HG03575 (cell line): ENCODE measurements around the gene ODAD4.

Source experiments
- ATAC-seq: cut with Tn5 transposase; IDR thresholded peaks from one replicate; pipeline ENCODE4 v1.9.1; 2021; ENCODE audit not compliant: unreplicated experiment, insufficient number of reproducible peaks, low FRiP score; ENCODE audit errors: extremely low read depth

Gene ODAD4

DNA sequence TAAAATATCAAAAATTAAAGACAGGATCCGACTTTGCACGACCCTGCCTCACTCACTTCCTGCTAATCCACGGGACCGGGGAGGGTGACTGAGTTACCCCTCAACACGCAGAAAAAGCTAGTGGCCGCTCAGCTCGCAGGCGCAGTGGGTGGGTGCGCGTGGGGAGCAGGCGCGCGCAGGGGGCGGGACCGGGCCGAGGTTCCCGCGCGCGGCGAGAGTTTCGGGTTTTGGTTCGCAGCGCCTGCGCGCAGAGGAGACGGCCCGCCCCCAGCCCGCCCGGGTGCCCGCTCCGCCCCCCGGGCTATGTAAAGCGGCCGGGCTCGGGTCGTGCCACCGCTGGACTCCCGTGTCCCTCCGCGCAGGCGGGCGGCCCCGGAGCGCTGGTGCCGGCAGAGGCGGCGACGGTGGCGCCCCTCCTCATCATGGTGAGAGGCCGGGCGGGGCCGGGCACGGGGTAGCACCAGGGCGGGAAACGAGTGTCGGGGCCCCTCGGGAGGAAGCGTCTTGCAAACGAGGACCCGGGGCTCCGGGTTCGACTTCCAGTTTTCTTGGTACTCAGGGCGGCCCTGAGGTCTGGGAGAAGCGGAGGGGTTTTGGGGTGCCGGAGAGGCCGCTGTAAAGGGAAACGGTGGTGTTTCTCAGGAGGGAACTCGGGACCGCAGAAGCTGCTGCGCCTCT lies 36.2 kb downstream of the ODAD4 start, which contains the start of gene CNP:
TSS of gene CNP (plus strand) at position 333 of the 678 bp plus-strand sequence. CDS start at position 423, 90 bp downstream.
- no peak for ATAC-seq

- ATAC-seq: no peak
Observed at GRCh38 chr17:41967141-41967920, 36.9 kb downstream of the ODAD4 start.

GRCh38 chr17:41967921-41968578 lies 37.6 kb downstream of the ODAD4 start:
- no peak for ATAC-seq

GRCh38 chr17:41968676-41969075 lies 38.3 kb downstream of the ODAD4 start:
- no peak for ATAC-seq

GRCh38 chr17:41970901-41971331 lies 40.5 kb downstream of the ODAD4 start:
- ATAC-seq: no peak

DNA sequence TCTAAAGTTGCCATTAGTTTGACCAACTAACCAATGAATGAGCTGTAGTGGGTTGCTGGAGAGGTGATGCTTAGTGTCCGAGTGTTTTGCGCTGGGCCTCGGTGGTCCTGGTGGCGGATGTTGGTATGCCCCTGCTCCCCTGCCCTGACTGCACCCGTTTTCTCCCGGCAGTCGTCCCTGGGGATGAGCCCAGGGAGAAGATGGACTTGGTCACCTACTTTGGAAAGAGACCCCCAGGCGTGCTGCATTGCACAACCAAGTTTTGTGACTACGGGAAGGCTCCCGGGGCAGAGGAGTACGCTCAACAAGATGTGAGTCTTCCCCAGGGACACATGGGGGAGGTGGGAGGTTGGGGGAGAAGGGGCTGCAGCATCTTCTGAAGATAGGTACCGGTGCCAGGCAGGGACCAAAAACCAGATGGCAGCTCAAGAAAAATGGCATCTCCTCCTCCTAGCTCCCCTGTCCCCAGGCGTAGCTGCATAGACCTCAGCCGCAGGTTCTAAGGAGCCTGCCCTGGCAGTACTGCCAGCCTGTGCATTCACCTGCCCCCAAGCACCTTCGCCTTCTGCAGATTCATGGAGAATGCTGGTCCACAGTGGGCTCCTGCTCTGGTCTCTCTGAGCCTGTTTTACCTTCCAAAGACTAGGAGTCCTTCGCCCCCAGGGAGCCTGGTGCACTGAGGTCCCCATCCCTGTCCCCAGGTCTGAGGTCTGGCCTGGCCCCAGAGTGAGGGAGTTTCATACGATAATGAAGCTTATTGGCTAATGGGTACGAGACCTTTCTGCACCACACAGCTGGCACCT lies 41.5 kb downstream of the ODAD4 start:
- ATAC-seq: no peak

DNA sequence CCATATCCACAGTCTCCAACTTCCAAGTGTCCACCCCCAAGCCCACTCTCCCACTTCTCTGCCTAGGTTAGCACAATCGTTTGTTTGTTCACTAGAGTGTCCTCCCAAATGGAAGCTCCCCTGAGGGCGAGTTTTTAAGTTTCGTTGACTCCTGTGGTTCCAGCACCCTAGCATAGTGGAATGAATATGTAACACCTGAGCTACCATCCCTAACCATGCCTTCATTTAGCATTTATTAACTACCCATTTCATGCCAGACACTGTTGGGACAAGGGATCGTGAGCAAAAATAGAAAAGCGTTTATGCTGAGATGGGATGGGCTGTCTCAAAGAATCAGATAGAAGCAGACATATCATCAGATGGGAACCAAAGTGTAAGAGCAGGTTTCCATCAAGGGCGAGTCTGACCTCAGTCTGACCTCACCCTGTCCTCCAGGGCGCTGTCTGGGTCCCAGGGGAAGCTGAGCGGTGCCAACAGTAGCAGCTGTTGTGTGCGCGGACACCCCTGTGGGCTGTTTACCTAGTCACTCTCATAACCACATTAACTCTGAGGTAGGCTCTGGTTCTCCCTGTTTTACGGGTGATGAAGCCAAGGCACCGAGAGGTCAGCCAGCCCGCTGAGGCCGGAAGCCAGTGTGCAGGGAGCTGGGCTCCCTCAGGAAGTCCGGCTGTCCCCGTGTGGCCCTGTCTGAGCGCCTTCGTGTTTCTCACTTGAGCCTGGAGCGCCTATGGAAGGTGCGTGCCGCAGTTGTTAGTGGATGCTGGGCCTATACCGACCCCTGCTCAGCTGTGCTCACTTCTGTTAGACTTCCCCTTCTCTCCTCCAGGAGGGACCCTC lies 42.4 kb downstream of the ODAD4 start:
- ATAC-seq: no peak

DNA sequence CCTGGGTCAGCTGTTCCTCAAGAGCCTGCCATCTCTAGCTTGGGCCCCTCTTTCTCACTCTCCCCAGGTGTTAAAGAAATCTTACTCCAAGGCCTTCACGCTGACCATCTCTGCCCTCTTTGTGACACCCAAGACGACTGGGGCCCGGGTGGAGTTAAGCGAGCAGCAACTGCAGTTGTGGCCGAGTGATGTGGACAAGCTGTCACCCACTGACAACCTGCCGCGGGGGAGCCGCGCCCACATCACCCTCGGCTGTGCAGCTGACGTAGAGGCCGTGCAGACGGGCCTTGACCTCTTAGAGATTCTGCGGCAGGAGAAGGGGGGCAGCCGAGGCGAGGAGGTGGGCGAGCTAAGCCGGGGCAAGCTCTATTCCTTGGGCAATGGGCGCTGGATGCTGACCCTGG lies 43.0 kb downstream of the ODAD4 start:
- no peak for ATAC-seq

- no peak for ATAC-seq
Observed at GRCh38 chr17:41974031-41974430, 43.6 kb downstream of the ODAD4 start.

DNA sequence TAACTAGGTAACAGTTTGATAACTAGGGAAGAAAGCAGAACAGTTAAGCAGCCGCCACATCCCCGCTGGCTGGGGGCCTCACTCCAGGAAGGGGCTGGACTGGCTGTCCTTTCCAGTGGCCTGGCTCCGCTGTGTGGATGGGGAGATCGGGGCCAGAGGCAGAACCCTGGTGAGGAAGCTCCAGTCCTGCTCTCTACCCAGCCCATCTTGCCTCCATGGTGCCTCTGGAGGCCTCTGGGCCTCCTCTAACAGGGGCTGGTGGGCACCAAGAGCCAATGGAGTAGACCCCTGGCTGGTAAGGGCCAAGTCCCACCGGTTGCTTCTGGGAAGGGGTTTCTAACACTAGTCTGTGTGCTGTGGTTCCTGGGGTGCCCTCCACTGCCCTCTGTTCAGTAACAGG lies 44.2 kb downstream of the ODAD4 start:
- ATAC-seq: no peak

DNA sequence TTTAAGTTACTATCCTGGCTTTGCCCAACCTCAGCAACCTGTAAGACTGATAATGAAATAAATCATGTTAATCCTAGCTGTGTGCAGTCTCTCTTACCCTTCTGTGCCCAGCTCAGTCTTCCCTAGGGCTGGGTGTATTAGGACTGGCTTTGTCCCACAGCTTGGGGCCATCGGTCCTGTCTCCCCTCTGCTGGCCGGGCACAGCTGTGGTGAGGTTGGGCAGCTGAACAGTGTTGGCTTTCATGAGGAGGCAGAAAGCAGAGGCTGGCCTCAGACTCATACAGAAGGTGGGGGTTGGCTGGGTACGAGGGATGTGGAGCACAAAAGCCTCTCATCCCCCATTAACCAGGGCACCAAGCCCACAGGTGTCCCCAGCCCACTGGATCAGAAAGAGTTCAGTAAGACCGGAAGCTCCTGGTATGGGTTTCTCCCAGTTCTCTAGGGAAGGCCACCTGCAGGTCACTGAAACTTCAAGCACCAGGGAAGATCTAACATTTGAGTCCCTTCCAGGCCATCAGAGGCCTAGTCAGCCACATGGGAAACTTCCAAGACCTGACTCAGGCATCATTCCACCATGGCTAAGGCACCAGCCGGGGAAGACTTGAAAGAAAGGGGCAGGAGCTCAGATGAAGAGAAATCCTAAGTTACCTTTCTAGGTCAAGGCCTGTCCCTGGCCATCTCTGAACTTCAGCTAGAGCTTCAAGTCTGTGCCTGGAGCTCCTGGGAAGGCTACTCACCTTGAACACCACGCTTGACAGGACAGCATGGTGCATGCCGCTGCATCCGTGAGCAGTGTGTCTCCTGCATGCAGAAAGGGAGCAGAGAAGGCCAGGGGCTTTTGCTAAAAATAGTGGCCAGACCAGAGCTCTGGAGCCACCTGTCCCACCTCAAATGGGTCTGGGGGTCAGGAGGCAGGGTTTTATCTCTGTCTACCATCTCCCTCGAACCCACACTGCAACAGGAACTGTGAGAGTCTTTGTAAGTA lies 45.0 kb downstream of the ODAD4 start:
- no peak for ATAC-seq

DNA sequence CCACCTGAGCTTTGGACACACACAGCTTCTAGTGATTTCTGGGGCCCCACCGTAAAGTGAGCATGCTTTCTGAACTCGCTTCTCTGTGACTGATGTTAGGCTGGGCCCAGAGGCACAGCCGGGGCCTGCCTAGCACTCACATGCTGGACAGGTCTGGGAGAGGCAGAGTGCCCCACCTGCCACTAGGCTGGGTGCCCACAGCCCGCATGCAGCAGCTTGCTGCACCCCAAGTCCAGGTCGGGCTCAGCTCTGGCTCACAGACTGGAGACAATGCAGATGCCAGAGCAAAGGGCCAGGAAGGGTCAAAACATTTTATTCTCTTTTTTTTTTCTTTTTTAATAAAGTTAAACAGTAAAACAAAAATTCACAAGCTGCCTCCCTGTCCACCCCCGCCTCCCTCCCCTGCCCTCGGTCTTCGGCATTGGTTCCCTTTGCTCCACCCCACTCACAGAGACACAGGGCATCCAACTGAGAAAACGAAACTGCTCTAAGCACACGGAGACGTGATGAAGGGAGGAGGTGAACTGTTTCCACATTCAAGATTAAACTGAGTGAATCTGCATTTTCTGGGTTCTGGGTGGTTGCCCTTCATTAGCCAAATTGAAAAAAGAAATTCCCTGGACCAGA lies 45.8 kb downstream of the ODAD4 start:
- ATAC-seq: no peak

GRCh38 chr17:41977991-41978390 lies 47.6 kb downstream of the ODAD4 start:
- ATAC-seq: no peak

- no peak for ATAC-seq
Observed at GRCh38 chr17:41982026-41982760, 51.8 kb downstream of the ODAD4 start.

GRCh38 chr17:41984454-41984853 lies 54.0 kb downstream of the ODAD4 start:
- ATAC-seq: no peak

DNA sequence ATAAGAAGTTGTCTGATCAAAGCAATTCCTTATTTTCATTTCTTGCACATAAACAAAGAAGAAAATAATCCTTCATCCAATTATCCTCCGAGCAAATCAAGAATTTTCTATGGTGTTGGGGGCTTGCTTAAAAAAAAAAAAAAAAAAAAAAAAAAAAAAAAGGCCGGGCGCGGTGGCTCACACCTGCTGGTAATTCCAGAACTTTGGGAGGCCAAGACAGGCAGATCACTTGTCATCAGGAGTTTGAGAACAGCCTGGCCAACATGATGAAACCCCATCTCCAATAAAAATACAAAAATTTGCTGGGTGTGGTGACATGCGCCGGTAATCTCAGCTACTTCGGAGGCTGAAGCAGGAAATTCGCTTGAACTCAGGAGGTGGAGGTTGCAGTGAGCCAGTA lies 55.5 kb downstream of the ODAD4 start:
- no peak for ATAC-seq
